Esophagus squamous epithelium (tissue), 4 donors: ENCODE results near the gene HSF2BP.

Experiments
- POLR2A ChIP-seq, 4 donors: fragments of 450-650 bp; IDR thresholded peaks; one replicate each; pipeline ENCODE4 v1.6.1; 2017; ENCODE audit warnings: antibody characterized with exemption in 4 of 4, mild to moderate bottlenecking in 4 of 4, moderate library complexity in 3 of 4
- TF ChIP-seq, protein P1 (sequence below), 6 experiments: fragments of 450-650 bp in 4 of 6; fragments of 200-600 bp in 2 of 6; sonication (generic) in 2 of 6; IDR thresholded peaks; one replicate each; pipeline ENCODE4 v1.5.1; 2016 to 2019; ENCODE audit warnings: antibody characterized with exemption in 6 of 6, mild to moderate bottlenecking in 4 of 6, moderate library complexity in 4 of 6

DNA sequence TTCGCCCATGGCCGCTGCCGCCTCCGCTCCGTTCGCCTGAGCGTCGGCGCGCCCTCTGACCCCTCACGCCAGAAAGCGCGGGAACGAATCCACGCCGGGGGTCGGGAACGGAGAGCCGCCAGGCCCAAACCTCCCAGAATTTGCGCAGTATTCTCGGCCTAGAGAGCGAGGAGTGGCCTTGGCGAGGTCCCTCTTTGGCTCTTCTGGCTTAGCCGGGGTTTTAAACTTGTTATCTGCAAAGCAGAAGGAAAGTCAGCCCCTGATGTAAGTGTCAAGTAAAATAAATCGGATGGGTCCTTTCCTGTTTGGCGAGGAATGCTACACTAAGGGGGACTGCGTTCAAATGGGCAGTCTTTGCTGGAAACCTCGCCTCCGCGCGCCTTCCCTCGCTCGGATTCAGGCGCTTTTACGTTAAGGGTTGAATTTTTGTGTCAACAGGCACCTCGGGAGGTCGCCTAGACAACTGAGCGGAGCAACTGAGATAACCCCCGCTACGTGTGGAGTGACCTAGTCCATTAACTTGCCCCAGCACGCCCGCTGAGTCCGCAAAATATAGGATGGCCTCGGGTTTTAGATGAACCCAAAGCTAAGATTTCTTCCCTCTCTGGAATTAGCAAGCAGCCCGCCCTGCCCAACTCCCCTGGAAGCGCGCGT, 1.1 kb downstream of the HSF2BP start:
- TF ChIP-seq, protein P1, sequence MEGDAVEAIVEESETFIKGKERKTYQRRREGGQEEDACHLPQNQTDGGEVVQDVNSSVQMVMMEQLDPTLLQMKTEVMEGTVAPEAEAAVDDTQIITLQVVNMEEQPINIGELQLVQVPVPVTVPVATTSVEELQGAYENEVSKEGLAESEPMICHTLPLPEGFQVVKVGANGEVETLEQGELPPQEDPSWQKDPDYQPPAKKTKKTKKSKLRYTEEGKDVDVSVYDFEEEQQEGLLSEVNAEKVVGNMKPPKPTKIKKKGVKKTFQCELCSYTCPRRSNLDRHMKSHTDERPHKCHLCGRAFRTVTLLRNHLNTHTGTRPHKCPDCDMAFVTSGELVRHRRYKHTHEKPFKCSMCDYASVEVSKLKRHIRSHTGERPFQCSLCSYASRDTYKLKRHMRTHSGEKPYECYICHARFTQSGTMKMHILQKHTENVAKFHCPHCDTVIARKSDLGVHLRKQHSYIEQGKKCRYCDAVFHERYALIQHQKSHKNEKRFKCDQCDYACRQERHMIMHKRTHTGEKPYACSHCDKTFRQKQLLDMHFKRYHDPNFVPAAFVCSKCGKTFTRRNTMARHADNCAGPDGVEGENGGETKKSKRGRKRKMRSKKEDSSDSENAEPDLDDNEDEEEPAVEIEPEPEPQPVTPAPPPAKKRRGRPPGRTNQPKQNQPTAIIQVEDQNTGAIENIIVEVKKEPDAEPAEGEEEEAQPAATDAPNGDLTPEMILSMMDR (IDR thresholded peaks at IDR 0.05) = no peak
- no peak for TF ChIP-seq POLR2A (IDR thresholded peaks at IDR 0.05)
